GM18508 (cell line): Measurements from ENCODE around the gene TMEM267.
"Not testable (repeated sequence)": the region's sequence is repeated elsewhere in the genome, so short reads cannot be mapped to it uniquely, and the experiment has no call there.

Experiments used
- ATAC-seq: cut with Tn5 transposase; IDR thresholded peaks from one replicate; pipeline ENCODE4 v1.9.1; 2021; ENCODE audit warnings: moderate number of reproducible peaks; ENCODE audit not compliant: insufficient read depth, unreplicated experiment

TMEM267 gene, protein sequence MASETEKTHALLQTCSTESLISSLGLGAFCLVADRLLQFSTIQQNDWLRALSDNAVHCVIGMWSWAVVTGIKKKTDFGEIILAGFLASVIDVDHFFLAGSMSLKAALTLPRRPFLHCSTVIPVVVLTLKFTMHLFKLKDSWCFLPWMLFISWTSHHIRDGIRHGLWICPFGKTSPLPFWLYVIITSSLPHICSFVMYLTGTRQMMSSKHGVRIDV

DNA sequence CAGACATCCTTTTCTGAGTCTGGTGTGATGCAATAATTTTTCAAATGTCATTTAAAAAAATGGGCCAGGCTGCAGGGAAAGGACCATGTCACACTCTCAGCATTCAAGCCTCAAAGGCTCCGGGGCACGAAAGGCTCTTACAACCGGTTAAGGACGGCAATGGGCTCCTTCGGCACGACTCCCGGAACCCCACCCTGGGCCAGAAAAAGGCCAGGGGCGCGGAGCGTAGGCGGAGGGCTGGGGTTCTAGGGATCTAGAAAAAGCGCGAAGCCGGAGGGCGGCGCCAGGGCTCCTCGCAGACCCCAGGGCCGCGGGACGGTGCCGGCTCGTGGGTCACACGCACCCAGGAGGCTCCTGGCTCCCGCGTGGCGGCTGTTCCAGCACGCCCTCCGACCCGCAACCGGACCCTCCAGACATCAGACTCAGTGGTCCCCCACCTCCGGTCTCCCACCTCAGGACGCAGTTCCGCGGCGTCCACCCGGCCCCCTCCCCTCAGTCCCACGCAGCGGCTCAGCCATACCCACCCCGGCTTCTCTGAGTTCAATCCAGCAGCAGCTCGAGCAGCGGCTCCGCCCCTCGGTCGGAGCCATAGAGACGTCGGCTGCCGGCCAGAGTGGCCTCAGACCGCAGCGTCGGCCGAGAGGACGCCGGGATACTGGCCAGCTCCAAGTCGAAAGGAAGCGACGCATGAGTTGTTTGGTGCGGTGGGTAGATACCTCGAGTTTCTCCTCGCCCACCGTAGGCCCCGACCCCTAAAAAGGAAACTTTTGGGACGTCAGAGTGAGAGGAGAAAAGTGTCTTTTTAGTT is at the start of gene TMEM267:
Gene TMEM267, minus strand, starts transcription at position 568 of the 808 bp plus-strand sequence. CDS start 29,896 bp downstream, outside the sequence.
- ATAC-seq = peak; percentile 49

GRCh38 chr5:43530648-43531047 is 47.0 kb upstream of the TMEM267 start:
- ATAC-seq = no peak

DNA sequence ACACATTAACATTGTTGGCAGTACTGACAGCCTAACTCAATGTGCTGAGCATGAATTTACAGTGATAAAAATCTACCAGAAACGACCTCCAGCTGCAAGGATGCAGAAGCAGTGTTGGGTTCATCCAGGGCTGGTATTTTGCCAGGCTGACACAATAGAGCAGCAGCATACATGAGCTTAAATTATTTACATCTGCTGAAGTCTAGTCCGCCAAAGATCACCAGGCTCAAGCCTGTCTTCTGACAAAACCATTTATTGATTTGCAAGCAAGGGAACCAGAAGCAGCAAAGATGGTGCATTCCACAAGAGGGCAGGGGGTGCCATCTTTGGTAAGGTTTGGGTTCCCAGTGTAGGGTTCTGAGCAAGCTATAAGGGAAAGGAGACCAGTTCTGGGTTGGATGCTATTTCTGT is 40.0 kb upstream of the TMEM267 start:
- no peak for ATAC-seq

DNA sequence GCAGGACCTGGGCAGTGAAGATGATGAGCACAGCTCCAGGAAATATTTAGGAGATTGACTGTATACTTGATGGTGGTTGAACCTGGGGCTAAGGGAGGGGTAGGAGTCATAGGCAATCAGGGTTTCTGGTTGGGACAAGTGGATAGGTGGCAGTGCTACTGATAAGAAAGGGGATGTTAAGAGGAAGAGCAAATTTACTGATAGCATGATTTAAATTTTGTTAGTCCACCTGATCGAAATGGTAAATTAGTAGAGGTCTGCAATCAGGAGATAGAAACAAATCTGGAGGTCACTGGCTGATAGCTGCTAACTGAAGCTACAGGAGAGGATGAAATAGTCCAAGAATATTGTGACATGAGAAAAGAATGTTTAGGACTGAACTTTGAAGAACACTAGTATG is 37.0 kb upstream of the TMEM267 start:
- no peak for ATAC-seq

GRCh38 chr5:43515678-43516048 is 32.0 kb upstream of the TMEM267 start:
- no peak for ATAC-seq

GRCh38 chr5:43514816-43515677 is 31.4 kb upstream of the TMEM267 start, which contains the start of gene C5orf34:
C5orf34 (minus strand) TSS chr5:43515148; CDS start chr5:43509339, 5,809 bp downstream.
- peak; percentile 86 for ATAC-seq

DNA sequence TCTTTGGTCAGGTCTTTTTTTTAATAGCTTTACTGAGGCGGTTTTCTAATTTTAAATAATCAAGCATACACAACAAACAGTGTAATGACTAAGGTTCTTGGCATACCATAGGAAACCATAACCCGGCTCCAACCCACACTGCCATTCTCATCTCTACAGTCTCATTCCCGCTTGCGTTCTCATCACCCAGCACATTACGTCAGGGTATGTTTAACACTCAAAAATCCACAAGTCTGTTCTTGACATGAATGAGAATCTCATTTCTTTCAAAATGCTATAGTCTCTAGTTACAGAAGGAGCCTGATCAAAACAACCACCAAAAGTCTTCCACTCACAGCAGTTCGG is 30.8 kb upstream of the TMEM267 start:
- ATAC-seq = peak; percentile 30

DNA sequence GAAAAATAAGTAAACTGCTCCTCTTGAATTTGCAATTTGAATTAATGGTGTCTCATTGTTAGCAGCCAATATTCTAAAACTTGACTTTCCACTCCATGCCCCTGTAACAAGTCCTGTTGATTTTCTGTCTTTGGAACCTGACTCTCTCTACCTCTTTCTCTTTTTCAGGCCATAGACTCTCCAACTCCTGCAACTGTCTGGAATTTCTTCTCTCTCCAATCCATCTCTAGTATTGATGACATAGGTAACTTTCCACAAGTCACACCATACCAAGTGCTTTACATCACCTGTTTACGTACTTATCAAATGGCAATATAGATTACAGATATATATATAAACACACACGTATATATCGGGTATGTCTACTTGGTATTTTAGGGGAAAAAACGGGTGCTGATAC is 30.4 kb upstream of the TMEM267 start:
- no peak for ATAC-seq

GRCh38 chr5:43511062-43511461 is 27.4 kb upstream of the TMEM267 start:
- ATAC-seq = not testable (repeated sequence)

DNA sequence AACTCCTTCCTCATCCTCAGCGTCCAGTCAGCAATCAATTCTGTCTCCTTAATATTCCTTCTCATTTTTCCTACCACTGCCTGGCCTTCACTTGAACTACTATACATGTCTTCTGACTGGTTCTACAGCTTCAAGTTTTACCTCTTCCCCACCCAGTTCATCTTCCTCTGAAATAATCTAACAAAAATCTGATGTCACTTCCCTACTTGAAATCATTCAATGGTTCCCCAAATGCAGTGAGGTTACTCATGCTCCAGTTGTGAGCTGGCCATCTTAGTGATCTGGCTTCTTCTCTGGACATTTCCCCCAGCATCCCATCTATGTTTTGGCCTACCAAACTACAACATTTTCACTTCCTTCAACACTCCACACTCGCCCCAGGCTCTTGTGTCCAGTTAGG is 14.9 kb upstream of the TMEM267 start:
- ATAC-seq = no peak

GRCh38 chr5:43497311-43498104 is 13.8 kb upstream of the TMEM267 start:
- no peak for ATAC-seq

GRCh38 chr5:43491326-43491725 is 7.7 kb upstream of the TMEM267 start:
- ATAC-seq = no peak

- ATAC-seq = no peak
These were observed 2.7 kb upstream of the TMEM267 start for GRCh38 chr5:43486353-43486752.

- no peak for ATAC-seq
These were observed 1.7 kb upstream of the TMEM267 start for GRCh38 chr5:43485406-43485805.

- ATAC-seq = peak; percentile 60
These were observed 613 bp upstream of the TMEM267 start for GRCh38 chr5:43484106-43484849.

GRCh38 chr5:43482490-43483297 is 971 bp downstream of the TMEM267 start:
- ATAC-seq = no peak

- ATAC-seq = no peak
These were observed 13.8 kb downstream of the TMEM267 start for GRCh38 chr5:43469671-43470391.

- ATAC-seq = no peak
These were observed 16.6 kb downstream of the TMEM267 start for GRCh38 chr5:43467100-43467499.
